HG02759 (cell line): ENCODE results near the gene MBTPS2.
"Not testable (repeated sequence)": the region's sequence is repeated elsewhere in the genome, so short reads cannot be mapped to it uniquely, and the experiment has no call there.

ENCODE experiments used
- ATAC-seq: cut with Tn5 transposase; IDR thresholded peaks from one replicate; pipeline ENCODE4 v1.9.1; 2021; ENCODE audit warnings: mild to moderate bottlenecking, moderate library complexity; ENCODE audit not compliant: unreplicated experiment

The MBTPS2 gene

DNA sequence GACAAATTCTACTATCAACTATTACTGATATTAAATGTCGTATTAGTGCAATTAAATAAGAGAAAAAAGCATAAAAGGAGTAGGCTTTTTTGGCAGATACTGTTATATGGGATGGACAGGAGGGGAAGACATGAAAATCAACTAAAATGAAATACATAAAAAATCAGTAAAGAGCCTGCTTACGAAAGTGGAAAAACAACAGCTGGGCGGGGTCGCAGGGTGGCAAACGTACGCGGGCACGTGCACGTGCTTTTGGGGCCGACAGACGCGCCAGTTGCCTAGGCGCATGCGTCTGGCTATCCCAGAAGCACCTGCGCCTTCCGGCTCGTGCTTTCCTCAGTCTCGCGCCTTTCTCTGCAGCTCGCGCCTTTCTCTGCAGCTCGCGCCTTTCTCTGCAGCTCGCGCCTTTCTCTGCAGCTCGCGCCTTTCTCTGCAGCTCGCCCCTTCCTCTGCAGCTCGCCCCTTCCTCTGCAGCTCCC, 16.6 kb downstream of the MBTPS2 start, which contains the start of gene YY2:
TSS of gene YY2 (plus strand) at position 51 of the 479 bp plus-strand sequence. CDS start 498 bp downstream, outside the sequence.
- no peak for ATAC-seq

DNA sequence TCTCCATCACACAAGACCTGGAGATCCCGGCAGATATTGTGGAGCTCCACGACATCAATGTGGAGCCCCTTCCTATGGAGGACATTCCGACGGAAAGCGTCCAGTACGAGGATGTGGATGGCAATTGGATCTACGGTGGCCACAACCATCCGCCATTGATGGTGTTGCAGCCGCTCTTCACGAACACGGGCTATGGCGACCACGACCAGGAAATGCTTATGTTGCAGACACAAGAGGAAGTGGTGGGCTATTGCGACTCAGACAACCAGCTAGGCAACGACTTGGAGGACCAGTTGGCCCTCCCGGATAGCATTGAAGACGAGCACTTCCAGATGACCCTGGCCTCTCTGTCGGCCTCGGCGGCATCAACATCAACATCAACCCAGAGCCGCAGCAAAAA, 17.1 kb downstream of the MBTPS2 start:
- no peak for ATAC-seq

DNA sequence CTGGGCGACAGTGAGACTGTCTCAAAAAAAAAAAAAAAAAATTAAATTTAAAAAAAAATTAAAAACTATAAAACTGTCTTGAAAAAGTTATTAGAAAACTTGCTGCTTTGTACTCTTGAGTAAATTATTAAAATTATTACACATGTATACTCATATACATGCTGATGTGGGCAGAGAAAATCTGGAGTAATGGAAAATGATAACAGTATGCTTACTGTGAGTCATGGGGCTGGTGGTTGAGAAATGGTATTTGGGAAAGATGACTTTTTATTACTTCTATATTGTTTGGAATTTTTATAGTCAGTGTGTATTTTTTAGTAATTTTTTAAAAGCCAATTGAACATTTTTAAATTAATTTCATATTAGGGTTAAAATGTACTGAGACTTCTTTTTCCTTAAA, 23.8 kb downstream of the MBTPS2 start:
- ATAC-seq: no peak

DNA sequence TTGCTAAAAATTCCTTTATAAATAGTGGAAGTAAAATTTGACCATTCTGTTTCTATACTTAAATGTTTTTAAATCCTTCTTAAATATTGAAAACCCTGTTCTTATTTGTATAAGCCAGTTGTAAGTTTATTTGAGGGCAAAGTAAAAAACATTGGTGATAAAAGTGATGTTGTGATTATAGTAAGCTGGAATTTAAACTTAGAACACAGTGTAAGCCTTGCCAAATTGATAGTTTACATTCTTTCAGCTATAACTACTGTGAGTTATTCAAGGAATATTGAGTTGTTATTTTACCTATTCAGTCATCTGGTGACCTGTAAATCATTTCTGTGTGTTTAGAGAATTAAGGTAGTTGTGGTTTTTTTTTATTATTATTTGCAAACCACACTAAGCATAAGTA, 26.0 kb downstream of the MBTPS2 start:
- no peak for ATAC-seq

DNA sequence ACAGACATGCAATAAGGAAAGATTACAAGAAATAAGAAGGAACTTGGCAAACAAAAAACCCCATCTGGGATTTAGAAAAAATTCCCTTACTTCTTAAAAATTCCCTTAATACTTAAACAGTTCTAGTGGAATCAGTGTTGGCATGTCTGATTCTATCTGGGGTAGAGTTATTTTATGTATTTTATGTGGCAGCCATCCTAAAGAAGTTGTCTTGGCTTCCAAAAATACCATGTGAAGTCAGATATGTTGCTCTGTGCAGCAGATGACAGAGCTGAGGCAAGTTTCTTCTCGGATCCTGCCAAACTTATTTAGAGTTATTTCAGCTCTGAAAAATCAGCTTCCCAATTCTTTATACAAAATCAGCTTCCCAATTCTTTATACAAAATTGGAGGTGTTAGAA, 31.1 kb downstream of the MBTPS2 start:
- ATAC-seq: no peak

DNA sequence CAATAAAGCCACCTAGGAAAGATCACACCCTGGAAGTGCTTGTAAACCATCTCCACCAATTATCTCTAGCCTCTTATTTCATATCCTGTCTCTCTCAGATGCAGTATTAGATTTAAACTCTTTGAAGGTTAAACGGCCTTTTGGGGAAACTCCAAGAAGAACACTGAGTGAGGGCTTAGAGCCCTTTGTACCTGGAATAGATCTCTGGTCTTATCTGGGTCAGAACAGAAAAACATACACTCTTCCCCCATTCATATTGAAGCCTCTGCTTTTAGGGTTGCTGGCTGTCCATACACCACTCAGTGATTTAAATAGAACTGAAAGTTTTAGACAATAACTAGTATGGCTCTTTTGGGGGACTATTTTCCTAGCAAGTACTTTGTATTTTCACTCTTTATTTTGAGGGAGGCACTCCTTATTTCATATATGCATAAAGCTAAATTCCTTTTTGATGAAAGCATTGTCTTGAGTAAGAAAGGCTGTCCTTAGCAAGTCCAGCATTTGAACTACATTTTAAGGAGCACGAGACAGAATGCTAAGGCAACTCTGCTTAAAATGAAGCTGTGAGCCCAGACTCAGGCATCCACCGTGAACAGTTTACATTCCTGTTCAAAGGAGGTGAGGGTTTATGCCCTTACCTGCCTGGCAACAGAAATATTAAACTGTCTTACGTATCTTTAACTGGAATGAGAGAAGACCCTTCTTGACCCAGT, 33.8 kb downstream of the MBTPS2 start:
- ATAC-seq: no peak

DNA sequence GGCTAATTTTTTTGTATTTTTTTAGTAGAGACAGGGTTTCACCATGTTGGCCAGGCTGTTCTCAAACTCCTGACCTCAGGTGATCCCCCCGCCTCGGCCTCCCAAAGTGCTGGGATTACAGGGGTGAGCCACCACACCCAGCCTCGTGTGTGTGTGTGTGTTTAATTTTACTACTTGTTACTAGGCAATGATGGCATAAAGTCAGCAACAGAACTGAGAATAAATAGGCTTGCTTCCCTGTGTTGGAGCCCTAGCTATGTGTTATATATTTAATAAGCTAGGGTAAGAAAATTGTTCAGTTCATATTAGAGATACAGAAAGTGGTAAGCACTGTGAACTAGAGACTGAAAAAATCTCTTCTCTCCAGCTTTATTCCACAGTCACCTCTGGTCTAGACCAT, 34.8 kb downstream of the MBTPS2 start:
- ATAC-seq: not testable (repeated sequence)

DNA sequence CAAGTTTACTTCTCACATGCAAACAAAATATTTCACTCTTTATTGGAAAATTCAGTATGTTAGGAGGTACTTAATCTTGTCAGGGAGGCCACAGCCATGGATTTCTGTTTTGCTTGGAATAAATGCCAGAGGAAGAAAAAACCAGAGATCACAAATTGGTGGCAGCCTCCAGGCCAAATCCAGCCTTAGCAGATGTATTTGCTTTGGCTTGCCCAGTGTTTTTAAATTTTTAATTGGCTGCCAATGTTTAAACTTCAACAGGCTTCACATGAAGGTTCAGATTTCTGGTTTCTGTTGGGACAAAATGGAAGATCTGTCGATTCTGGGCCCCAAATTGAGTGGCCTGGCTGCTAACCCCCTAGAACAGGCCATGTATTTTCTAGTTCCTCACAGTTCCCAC, 35.6 kb downstream of the MBTPS2 start:
- ATAC-seq: no peak

DNA sequence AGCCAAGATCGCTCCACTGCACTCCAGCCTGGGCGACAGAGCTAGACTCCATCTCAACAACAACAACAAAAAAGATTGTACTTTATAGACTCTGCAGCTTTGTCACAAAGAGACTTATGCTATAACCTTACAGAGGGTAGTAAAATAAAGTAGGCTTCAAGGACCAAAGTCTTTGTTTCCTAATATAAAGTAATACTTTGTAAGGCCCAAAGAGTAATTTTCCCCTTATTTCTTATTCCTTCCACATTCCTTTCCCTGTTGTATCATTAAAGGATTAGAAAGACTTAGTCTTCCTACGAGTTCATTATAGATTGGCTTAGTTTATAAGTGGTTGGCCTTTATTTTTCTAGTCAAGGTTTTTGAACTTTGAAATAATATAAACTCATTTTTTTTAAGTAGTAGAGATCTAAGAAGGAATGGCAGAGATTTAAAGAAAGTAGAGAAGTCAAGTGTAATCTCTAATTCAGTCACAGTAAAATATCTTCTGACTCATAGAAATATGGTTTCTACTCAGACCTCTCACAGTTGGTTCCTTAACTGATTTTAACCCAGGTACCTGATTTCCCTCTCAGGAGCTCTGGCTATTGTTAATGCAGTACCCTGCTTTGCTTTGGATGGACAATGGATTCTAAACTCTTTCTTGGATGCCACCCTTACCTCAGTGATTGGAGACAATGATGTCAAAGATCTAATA, 42.6 kb downstream of the MBTPS2 start:
- ATAC-seq: no peak

DNA sequence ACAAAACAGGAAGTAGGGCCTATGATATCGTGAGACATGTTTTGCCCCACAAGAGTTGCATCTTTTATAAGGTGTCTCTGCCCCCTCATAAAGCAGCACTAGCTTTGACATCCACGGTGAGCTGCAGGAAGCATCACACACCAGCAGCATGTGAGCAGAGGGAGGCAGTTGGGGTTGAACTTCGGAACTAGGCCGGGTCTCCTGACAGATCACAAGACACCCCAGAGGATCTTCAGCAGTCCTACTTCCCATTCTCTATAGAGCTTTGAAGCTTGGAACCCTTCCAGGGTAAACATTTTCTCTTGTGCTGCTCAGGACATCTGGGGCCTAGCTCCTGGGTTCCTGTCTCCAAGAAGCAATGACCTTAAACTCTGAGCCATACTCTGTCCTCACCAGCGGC, 43.8 kb downstream of the MBTPS2 start:
- no peak for ATAC-seq

DNA sequence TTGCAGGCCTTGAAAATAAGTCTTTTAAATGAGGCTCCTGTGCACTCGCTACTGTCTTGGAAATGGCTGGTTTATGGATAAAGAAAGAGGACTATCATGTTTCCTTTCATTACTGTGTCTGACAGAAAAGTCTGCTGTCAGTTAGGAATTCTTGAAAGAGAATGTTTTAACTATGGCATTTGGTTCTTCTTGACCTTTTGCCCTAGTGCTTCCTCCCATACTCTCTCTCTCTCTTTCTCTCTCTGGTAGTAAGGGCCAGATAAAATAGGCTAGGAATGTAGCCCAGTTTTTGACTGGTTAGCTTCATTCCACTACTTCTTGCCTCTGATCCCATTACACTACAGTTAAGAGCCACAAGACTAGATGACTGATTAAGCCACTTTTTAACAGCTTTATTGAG, 46.2 kb downstream of the MBTPS2 start:
- ATAC-seq: no peak

DNA sequence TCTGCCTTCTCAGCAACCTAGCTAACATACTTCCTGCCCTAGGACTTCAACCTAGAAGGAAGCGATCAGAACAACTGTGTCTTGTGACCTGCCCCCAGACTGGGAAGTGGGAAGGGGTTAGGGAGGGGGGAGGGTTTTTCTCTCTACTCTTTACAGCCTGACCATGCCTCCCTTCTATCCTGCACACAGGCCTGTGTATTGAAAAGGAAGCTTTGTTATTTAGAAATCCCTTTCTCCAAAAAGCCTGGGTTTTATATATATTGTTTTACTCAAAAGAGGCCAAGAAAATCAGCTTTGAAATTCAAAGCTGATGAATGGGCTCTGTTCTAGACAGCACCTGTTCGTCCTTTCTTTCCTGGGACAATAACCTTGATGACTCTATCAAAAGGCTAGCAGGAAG, 65.9 kb downstream of the MBTPS2 start:
- ATAC-seq: no peak

DNA sequence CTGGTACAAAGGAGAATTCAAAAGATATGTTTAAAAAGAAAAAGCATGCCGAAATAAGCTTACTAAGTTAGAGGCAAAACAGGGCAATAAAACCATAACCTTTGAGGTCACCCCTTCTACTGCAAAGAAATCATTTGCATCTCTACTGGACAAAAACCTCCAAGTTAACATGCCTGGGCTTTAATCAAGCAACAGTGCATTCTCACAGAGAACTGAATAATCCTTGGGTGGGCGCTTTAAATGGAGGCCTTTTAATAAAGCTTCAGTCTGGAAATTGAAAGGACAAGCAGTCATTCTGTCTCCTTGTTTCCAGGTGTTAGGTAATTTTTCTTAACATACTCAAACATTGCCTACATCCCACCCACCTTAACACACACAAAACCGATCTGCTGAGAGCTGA, 66.5 kb downstream of the MBTPS2 start:
- ATAC-seq: no peak

DNA sequence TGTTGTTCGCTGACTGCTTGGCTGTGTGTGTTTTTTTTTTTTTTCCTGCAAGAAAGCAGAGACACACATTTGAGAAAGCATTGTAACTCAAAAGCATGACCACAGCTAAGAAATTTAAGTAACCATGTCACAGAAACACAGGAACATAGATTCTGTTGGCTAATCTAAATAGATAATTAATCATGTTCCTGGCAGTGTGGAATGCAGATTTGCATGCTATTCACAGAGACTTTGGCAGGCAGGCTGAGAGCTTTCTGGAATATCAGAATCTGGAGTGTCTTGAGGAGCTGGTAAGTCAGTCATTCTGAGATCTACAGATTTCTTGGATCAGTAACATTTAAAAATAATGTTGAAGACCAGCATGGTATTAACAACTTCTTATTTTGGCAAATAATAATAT, 67.8 kb downstream of the MBTPS2 start:
- no peak for ATAC-seq

DNA sequence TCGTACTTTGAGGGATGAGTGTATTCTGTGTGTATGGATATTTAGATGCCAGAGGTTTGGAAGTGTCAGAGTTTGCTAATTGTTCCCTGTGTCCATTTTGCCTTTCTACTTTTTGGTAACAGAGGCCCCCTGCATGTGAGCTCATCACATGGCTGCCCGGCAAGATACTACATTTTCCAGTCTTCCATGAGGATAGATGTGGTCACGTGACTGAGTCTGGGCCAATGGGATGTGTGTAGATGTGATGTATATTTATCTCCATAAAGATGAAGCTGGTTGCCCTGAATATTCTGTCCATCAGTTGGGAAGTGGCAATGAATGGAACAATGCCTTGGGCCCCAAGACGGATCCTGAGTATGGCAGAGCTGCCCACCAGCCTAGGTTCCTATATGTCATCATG, 72.1 kb downstream of the MBTPS2 start:
- ATAC-seq: no peak

DNA sequence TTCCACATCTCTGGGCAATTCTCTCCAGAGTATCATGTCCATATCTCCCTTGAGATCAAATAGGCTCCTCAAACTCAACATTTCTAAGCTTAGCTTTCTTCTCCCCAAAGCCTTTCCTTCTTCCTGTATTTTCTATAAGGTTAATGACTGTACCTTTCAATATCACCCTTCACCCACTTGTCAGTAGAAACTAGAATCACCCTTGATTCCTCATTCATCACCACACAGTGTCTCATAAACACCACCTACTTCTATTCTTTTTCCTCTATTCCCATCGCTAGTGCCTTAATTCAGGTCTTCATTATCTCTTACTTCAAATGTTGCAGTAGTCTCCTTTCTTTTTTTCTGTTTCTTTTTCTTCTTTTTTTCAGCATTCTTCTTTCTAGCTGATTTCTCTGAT, 72.8 kb downstream of the MBTPS2 start:
- no peak for ATAC-seq

DNA sequence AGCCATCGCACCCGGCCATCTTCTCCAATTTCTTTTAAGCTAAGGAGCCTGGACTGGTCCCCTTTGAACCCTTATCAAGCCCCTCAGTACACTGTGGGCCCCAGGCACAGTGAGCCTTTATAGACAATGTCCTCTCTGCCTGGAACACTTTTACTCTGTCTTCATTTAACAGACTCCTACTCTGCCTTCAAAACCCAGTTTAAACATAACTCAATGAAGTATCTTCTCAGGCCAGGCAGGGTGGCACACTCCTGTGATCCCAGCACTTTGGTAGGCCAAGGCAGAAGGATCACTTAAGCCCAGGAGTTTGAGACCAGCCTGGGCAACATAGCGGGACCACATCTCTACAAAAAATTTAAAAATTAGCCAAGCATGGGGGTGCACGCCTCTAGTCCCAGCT, 73.6 kb downstream of the MBTPS2 start:
- ATAC-seq: no peak

DNA sequence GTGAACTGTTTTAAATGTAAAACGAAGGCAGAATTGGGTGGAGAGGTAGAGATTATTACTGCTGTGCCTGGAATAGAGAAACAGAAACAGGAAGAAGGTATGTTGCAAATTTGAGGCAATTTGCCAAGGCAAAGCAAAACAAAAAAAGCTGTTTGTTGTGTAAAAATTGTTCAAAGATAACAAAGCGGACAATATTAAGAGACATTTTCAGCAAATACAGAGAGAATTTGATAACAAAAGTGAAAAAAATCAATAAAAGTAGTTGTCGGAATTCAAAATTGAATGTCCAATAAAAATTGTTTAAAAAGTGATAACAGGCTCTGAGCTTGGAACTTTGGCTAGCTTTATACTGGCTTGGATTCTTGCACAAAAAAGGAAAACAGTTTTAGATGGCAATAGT, 86.7 kb downstream of the MBTPS2 start:
- no peak for ATAC-seq

DNA sequence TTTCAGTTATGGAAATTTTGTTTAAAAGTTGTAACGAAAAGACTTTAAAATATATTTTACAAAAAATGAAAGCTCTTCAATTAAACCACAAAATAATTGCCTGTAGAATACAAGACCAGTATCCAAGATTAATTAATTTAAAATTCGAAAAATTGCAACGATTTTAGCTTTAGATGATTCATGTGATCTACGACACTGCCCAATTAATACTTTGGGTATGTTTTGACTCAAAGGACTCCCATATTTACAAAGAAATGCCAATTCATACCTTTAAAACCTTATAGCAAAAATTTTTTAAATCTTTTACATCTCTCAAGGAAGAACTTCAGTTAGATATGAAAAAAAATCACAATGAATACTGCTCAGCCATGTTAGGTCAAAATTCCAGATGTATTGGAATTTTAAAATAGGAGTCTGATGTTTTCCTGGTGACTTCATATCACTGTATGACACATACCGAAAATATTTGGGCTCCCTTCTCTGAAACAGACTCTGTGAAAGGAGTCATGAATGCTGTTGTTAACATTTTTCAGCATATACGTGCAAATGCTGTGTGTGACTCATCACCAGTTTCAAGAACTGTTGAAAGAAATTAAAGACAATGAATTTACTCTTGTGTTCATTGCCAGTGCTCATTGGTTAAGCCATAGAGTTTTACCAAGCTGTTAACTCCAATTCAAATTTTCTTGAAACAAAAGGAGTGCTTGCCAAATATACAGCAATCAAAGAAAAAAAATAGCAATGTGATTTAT, 87.3 kb downstream of the MBTPS2 start:
- no peak for ATAC-seq

DNA sequence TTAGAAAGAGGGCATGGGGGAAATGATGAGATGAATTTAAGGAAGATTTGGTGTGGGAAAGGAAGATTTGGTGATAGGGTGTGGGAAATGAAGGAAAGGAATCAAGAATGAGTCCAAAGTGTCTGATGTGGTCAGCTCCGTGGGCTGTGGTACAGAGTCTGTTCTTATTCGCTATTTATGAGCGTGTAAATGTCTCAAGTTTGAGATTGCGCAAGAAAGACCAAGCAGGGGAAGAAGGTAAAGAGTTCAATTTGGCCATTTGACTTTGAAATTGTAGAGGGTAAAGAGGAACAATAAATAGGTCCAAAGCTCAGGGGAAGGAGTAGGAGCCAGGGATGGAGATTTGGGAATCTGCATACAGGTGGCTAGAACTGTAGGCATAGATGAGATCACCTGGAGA, 89.8 kb downstream of the MBTPS2 start:
- no peak for ATAC-seq

DNA sequence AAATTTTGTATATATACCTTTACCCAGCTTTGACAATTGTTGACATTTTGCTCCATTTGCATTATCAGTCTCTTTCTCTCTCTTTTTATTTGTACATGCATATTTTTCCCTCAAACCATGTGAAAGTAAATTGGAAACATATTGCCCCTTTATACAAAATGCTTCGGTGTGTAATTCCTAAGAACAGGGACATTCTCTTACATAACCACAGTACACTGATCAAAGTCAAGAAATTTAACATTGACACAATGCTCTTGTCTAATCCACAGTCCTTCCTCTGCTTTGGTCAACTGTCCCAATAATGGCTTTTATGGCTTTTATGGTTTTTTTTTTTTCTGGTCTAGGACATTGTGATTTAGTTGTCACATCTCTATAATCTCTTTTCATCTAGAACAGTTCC, 91.6 kb downstream of the MBTPS2 start:
- no peak for ATAC-seq
